Right cardiac atrium (tissue), 5 donors: ENCODE results near the gene IQCF6. TPM values are rescaled to one million over a fixed set of nuclear protein-coding genes. Genes with fewer than 3 reads are reported as not detected.
"Not testable (repeated sequence)": the region's sequence is repeated elsewhere in the genome, so short reads cannot be mapped to it uniquely, and the experiment has no call there.

ENCODE experiments used
- ATAC-seq, 2 donors: fragments of 200-7000 bp; cut with Tn5 transposase; one replicate each; pipeline versions ENCODE4 v1.8.0 to v1.9.1; 2020; ENCODE audit warnings: moderate library complexity in 2 of 2, mild to moderate bottlenecking in 1 of 2
- DNase-seq, 3 donors: peaks; one replicate each; pipeline ENCODE4 v3.0.0-alpha.2; 2020
- H3K27ac ChIP-seq: one replicate; pipeline ENCODE4 v1.5.1; 2013; ENCODE audit warnings: mild to moderate bottlenecking, low read length, control low read depth, moderate library complexity
- H3K27me3 ChIP-seq: one replicate; pipeline ENCODE4 v1.6.1; 2013; ENCODE audit not compliant: control insufficient read depth, insufficient read depth
- H3K4me1 ChIP-seq: one replicate; pipeline ENCODE4 v1.6.1; 2013; ENCODE audit warnings: low read length; ENCODE audit not compliant: control insufficient read depth, insufficient read depth
- H3K4me3 ChIP-seq: one replicate; pipeline ENCODE4 v1.5.1; 2013; ENCODE audit warnings: low read length, control low read depth
- H3K9me3 ChIP-seq: one replicate; pipeline ENCODE4 v1.6.1; 2013; ENCODE audit warnings: low read length; ENCODE audit not compliant: control insufficient read depth
- WGBS: extraction: QIAGEN DNeasy Blood & Tissue Kit; methylation state at CpG from one replicate; pipeline ENCODE4 v1.1.7; 2013; 5-methylcytosine and 5-hydroxymethylcytosine counted together
- intact Hi-C, 4 donors: fragments of 100-400 bp; cut with DNase I; formaldehyde crosslinking; loops; one replicate each; pipeline versions ENCODE4 v1.11.0 to v1.14.0; 2022 to 2023
- polyA plus RNA-seq: library from polyadenylated mRNA; stranded (reverse); fragments of 200-250 nt; gene quantifications from one replicate; pipeline ENCODE4 v1.2.3, GENCODE V29; 2013
- total RNA-seq, 4 donors: library from RNA; stranded (reverse); fragmentation: NEBNext Ultra II Directional; extraction: Animal tissue kit (Norgen Biotek cat#: 25700); gene quantifications; one replicate each; pipeline ENCODE4 v1.2.1, GENCODE V29; 2021
- donor health status: healthy with polysubstance abuse.
- donor health status: DM: no; HTN: yes; CAD: no.
- donor health status: DM: no; HTN: no; CAD: no.
- donor health status: DM: no; HTN: yes; CAD: no; lungs with severe emphysema.
- donor health status: DM: yes; HTN: yes; CAD: no.

The IQCF6 gene
- total and polyA plus RNA-seq, 5 donors: not detected

DNA sequence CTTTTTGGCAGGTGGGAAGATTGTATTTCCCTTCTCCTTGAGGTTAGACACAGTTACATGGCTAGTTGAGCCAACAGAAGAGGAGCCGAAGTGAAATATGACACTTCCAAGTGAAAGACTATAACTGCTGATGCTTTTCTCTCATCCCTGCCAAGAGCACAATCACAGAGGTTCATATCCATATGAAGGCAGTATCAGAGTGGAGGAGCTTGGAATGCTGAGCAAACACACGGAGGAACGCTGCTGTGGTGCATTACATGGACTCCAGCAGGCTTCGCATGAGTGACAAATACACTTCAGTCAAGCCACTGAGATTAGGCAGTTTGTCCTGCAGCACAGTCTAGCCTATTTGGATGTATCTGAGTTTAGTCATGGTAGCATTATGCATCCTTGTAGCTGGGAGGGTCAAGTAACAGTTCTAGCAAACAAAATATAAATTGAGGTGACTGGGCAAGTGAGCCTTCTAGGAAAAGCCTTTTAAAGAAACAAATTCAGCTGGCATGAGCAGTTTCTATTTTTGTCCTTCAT, 5.4 kb downstream of the IQCF6 start:
- Histone ChIP-seq H3K27ac (no peak overlapping the region), H3K27me3 (no peaks in the 10 kb centered on the region), H3K4me3 (no peak overlapping the region), H3K9me3 (no peaks in the 10 kb centered on the region), H3K4me1 (peaks cover 3% of the 10 kb centered on the region)
- intact Hi-C loops: no loop called here
- DNase-seq (no peak), ATAC-seq (no peak)
- 24% methylated on average over 4 of the region's 4 CpGs for WGBS

DNA sequence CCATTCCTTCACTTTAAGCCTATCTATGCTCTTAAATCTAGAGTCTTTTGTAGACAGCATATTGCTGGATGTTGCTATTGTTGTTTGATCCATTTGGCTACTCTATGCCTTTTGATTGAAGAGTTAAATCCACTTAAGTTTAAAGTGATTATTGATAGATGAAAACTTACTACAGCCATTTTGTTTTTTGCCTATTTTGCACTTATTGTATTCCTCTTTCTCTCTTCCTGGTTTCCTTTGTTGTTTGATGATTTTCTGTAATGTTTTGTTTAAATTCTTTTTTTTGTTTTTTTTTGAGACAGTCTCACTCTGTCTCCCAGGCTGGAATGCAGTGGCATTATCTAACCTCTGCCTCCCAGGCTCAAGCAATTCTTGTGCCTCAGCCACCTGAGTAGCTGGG, 19.8 kb downstream of the IQCF6 start:
- no peak for ATAC-seq

DNA sequence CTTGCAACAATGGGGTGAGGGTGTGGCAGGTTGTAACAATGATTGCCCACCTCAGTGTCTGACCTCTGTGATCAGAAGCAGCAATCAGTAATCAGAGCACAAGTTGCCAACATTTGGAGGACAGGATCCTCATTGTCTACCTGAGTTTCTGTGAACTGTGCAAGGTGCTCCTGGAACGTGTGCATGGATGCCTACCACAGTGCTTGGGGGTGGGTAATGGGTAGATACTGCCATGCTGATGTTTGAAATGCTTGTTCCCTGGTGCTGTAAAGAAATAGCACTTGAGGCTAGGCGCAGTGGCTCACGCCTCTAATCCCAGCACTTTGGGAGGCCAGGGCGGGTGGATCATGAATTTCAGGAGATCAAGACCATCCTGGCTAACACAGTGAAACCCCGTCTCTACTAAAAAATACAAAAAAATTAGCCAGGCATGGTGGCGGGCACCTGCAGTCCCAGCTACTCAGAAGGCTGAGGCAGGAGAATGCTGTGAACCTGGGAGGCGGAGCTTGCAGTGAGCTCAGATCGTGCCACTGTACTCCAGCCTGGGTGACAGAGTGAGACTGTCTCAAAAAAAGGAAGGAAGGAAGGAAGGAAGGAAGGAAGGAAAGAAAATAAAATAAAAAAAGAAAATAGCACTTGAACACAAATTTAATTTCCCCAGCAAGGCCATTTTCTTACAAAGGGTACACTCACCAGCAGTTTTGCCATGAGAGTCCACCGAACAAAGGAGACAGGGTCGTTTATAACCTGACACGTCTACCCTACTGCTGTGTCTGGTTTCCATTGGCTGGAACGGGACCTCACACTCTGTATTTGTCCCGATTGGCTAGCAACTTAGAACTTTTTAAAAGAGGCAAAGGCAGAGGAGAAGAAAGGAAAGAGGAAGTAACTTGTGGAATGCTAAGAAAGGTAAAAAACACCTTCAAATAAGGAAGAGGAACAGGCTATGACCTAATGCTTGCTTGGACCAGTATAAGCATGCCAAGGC, 25.0 kb downstream of the IQCF6 start:
- H3K4me3 ChIP-seq, intact Hi-C loops, ATAC-seq, H3K9me3 ChIP-seq, H3K4me1 ChIP-seq, DNase-seq, H3K27ac ChIP-seq, H3K27me3 ChIP-seq: not testable (repeated sequence)
- 72% methylated on average over 13 of the region's 13 CpGs for WGBS

More for the DNA sequence above, 19.8 kb downstream of the IQCF6 start:
- DNase-seq: no peak
- Histone ChIP-seq H3K4me1 (no peaks in the 10 kb centered on the region), H3K4me3 (no peak overlapping the region), H3K27me3 (no peaks in the 10 kb centered on the region), H3K27ac (no peak overlapping the region), H3K9me3 (no peaks in the 10 kb centered on the region)
- intact Hi-C loops: no loop called here

DNA sequence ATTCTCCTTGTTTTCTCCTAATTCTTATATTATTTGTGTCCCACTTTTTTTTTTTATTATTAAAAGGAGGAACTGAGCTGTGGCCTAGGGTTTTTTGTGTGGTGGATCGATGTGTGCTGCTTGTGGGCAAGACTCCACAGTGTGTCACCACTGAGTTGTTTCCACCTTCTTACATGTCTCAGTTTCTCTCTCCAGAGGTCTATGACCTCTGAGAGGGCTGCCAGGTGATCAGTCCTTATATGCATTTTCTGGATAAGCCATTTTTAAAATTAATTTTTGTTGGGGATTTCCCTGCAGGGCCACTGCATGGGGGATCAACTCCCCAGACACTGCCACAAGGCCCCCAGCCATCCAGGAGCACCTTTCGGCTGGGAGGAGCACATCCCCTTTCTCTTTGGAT, 27.8 kb downstream of the IQCF6 start:
- DNase-seq (no peak), ATAC-seq (no peak)
- Histone ChIP-seq H3K27ac (no peak overlapping the region), H3K9me3 (no peaks in the 10 kb centered on the region), H3K4me1 (no peaks in the 10 kb centered on the region), H3K27me3 (no peaks in the 10 kb centered on the region), H3K4me3 (no peak overlapping the region)
- intact Hi-C loops: no loop called here
- WGBS: 87% methylated on average over 2 of the region's 2 CpGs

DNA sequence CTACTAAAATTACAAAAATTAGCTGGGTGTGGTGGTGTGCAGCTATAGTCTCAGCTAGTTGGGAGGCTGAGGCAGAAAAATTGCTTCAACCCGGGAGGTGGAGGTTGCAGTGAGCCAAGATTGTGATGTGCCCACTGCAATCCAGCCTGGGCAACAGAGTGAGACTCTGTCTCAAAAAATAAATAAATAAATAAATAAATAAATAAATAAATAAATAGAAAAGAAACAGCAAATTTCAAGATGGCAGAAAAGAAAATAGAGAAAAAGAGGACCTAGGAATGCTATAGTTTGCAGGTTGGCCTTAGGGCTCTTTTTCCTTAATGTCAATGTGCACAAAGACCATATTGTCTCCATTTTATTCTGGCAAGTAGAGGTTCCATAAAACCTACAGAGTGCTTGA, 28.2 kb downstream of the IQCF6 start:
- H3K27me3 ChIP-seq: no peaks in the 10 kb centered on the region
- DNase-seq (no peak), ATAC-seq (no peak)
- H3K27ac ChIP-seq: no peak overlapping the region
- H3K4me3 ChIP-seq: no peak overlapping the region
- intact Hi-C loops: no loop called here
- 100% methylated on average over 1 of the region's 1 CpG for WGBS
- no peaks in the 10 kb centered on the region for H3K9me3 ChIP-seq
- H3K4me1 ChIP-seq: no peaks in the 10 kb centered on the region

DNA sequence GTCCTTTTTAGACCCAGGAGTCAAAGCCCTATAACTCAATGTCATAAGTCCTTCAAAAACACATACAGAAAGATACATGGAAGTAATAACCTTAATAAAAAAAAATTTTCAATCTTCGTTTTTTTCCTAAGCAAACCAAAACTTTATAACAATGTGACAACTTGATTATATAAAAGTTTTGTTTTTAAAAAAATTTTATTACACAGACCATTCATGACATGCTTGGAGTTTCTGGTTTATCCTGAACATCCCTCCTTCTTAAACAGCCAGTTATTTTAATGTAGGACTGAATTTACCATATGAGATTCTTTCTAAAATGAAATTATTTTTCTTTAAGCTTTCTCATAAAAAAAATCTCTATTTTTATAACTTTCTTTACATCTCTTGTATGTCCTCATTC, 30.7 kb downstream of the IQCF6 start:
- no peak for DNase-seq
- Histone ChIP-seq H3K4me3 (no peak overlapping the region), H3K27me3 (no peaks in the 10 kb centered on the region), H3K27ac (no peak overlapping the region), H3K4me1 (no peaks in the 10 kb centered on the region), H3K9me3 (no peaks in the 10 kb centered on the region)
- 40% methylated on average over 1 of the region's 1 CpG for WGBS
- intact Hi-C loops: no loop called here
- ATAC-seq: no peak

DNA sequence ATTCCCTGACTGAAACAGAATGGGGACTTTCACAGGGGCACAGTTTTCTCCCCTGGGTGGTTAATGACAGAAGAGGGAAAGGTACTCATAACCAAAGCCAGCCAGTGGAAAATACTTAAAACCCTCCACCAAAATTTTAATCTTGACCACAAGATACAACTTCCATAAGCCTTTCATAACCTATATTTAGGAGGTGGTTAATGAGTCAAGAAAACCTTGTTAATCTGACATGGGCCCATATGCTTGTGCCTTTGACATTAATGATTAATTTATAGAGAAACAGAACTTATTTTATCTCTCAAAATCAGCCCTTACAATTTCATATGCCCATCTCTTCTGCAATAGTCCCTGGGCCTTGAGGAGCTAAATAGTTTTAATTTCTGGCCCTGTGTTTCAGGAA, 31.2 kb downstream of the IQCF6 start:
- Histone ChIP-seq H3K4me3 (no peak overlapping the region), H3K4me1 (no peaks in the 10 kb centered on the region), H3K9me3 (no peaks in the 10 kb centered on the region), H3K27me3 (no peaks in the 10 kb centered on the region), H3K27ac (no peak overlapping the region)
- intact Hi-C loops: no loop called here
- ATAC-seq: no peak
- no peak for DNase-seq

DNA sequence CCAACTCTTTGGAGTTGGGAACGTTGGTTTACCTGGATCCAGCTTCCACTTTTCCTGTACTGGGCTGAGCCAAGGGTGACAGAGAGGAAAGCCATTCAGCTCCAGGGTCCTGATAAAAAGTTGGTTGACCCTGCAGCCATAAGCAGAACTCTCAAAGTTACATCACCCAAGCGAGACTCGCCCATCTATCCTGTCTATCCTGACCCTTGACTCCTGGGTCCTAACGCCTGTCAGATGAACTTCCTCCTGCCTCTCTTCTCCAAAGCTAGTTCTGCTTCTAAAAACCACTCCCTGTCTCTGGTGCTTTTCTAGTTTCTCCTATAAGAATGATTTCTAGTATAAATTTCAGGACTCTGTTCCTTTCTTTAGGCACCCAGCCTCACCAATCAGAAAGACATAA, 36.1 kb downstream of the IQCF6 start:
- H3K4me1 ChIP-seq, H3K4me3 ChIP-seq, H3K27ac ChIP-seq, H3K9me3 ChIP-seq, H3K27me3 ChIP-seq, ATAC-seq, intact Hi-C loops, DNase-seq: not testable (repeated sequence)
- 55% methylated on average over 4 of the region's 4 CpGs for WGBS

DNA sequence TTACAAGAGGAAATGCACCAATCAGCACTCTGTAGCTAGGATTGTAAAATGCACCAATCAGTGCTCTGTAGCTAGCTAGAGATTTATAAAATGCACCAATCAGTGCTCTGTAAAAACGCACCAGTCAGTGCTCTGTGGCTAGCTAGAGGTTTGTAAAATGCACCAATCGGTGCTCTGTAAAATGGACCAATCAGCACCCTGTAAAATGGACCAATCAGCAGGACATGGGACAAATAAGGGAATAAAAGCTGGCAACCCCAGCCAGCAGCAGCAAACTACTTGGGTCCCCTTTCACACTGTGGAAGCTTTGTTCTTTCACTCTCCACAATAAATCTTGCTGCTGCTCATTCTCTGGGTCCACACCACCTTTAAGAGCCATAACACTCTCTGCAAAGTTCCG, 36.7 kb downstream of the IQCF6 start:
- H3K9me3 ChIP-seq, ATAC-seq, H3K4me3 ChIP-seq, H3K27ac ChIP-seq, H3K27me3 ChIP-seq, DNase-seq, intact Hi-C loops, H3K4me1 ChIP-seq: not testable (repeated sequence)
- WGBS: 77% methylated on average over 3 of the region's 3 CpGs

DNA sequence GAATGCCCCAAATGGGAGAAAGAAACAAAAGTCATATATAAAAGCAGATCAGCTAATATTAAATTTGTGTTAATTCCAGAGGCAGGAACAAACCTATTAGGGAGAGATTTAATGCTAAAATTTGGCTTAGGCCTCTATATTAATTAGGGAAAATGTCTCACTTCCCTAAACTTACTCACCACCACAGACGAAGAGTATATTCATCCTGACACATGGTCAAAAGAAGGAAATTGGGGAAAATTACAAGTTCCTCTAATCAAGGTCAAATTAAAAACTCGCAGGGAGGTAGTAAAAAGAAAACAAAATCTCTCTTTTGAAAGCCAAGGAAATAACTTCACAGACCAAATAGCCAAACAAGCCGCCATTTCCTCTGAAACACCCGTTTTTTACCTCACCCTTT, 39.9 kb downstream of the IQCF6 start:
- intact Hi-C loops: no loop called here
- Histone ChIP-seq H3K27ac (no peak overlapping the region), H3K27me3 (no peaks in the 10 kb centered on the region), H3K9me3 (no peaks in the 10 kb centered on the region), H3K4me1 (no peaks in the 10 kb centered on the region), H3K4me3 (no peak overlapping the region)
- DNase-seq: no peak
- ATAC-seq: no peak
- WGBS: 51% methylated on average over 4 of the region's 4 CpGs

DNA sequence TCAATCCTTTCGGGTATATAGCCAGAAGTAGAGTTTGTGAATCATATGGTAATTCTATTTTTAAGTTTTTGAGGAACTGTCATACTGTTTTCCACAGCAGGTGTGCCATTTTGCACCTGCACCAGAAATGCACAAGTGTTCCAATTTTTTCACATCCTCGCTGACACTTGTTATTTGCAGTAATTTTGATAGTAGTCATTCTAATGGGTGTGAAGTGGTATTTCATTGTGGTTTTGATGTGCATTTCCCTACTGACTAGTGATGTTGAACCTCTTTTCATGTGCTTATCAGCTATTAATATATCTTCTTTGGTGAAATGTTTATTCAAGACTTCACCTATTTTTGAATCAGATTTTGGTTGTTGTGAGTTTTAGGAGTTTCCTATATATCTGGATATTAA, 43.1 kb downstream of the IQCF6 start:
- no peak for ATAC-seq
- H3K9me3 ChIP-seq: no peaks in the 10 kb centered on the region
- intact Hi-C loops: no loop called here
- 84% methylated on average over 2 of the region's 2 CpGs for WGBS
- no peak for DNase-seq
- no peaks in the 10 kb centered on the region for H3K27me3 ChIP-seq
- H3K4me1 ChIP-seq: no peaks in the 10 kb centered on the region
- no peak overlapping the region for H3K27ac ChIP-seq
- H3K4me3 ChIP-seq: no peak overlapping the region
